GM03348 (cell line): ENCODE measurements around the gene STH.

Experiments
- DNase-seq: peaks from one replicate; pipeline ENCODE4 v3.0.0; 2012; ENCODE audit warnings: low spot score

STH gene

DNA sequence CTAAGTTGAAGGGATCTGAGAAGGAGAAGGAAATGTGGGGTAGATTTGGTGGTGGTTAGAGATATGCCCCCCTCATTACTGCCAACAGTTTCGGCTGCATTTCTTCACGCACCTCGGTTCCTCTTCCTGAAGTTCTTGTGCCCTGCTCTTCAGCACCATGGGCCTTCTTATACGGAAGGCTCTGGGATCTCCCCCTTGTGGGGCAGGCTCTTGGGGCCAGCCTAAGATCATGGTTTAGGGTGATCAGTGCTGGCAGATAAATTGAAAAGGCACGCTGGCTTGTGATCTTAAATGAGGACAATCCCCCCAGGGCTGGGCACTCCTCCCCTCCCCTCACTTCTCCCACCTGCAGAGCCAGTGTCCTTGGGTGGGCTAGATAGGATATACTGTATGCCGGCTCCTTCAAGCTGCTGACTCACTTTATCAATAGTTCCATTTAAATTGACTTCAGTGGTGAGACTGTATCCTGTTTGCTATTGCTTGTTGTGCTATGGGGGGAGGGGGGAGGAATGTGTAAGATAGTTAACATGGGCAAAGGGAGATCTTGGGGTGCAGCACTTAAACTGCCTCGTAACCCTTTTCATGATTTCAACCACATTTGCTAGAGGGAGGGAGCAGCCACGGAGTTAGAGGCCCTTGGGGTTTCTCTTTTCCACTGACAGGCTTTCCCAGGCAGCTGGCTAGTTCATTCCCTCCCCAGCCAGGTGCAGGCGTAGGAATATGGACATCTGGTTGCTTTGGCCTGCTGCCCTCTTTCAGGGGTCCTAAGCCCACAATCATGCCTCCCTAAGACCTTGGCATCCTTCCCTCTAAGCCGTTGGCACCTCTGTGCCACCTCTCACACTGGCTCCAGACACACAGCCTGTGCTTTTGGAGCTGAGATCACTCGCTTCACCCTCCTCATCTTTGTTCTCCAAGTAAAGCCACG lies 28.3 kb downstream of the STH start:
- no peak for DNase-seq

DNA sequence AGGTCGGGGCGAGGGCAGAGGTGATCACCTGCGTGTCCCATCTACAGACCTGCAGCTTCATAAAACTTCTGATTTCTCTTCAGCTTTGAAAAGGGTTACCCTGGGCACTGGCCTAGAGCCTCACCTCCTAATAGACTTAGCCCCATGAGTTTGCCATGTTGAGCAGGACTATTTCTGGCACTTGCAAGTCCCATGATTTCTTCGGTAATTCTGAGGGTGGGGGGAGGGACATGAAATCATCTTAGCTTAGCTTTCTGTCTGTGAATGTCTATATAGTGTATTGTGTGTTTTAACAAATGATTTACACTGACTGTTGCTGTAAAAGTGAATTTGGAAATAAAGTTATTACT lies 28.9 kb downstream of the STH start:
- no peak for DNase-seq

DNA sequence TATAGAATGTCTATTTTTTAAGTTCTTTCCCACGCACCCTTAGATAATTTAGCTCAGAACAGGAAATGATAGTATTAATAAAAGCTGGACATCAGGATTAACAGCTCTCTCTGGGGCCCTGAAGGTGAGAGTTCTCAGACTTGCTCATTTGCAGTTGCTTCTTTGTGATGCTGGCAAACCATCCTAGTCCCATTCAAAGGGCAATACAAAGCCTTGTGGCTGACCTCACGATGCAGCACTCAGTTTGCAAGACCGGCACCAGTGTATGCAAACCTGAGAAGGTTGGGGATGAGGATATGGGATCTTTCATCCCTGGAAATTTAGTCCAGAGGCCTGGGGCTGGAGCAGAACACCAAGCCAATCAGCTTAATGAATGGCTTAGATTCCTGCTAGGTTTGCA lies 29.3 kb downstream of the STH start:
- DNase-seq, result no peak

GRCh38 chr17:46028981-46029565 lies 30.0 kb downstream of the STH start:
- no peak for DNase-seq

- no peak for DNase-seq
Measured at GRCh38 chr17:46029627-46030026, 30.6 kb downstream of the STH start.

DNA sequence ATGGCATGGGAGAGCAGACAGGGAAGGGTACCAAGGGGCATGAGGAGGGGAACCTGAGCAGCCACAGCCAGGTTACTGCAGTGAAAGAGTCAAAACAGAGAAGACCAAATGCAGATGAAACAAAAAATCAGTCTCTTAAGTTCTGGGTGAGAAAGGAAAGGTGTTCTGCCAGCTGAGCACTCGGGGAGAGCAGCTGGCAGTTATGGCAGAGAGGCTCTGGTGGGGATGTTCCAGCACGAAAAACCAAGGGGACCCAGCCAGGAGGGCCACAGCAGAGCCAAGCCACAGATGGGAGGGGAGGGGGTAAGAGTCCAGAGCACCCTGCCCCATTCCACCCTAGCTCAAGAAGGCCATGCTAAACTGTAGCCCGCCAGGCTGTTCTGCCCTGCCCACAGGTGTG lies 31.7 kb downstream of the STH start:
- DNase-seq, result no peak

GRCh38 chr17:46031440-46031839 lies 32.4 kb downstream of the STH start:
- DNase-seq, result no peak

DNA sequence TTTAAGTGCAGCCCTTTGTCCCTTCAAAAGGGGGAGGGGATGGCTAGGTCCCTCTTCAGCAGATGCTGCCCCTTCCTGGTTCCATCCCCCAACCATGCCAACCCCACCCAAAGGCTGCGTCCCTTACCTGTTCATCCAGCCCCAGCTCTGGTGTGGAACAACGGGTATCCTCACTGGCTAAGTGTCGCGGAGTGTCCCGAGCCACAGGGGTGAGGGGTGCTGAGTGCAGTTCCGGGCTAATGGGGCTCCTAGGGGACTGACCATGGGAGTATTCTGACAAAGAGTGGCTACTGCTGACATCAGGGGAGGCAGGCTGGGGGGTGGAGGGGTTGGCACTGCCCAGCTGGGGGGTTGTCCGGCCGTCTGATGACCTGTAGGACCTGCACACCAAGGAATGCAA lies 32.9 kb downstream of the STH start:
- DNase-seq, result no peak

- DNase-seq, result no peak
Measured at GRCh38 chr17:46032909-46033308, 33.9 kb downstream of the STH start.

DNA sequence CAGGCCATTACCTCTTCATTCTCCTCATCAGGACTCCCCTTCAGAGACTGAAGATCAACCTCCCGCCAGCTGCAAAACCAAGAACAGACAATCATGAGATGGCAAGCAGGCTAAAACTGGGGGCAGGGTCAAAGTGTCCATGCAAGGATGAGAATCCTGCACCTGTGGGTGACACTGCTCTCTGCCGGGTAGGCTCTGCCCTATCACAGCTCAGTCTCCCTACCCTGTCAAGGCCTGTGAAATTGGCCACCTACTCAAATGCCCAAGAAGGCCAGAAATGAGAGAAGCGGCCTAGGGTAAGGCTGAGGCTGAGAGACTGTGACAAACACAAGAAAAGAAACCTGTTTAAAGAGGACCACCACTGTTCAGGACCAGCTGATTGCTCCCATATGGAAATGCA lies 34.3 kb downstream of the STH start:
- no peak for DNase-seq

DNA sequence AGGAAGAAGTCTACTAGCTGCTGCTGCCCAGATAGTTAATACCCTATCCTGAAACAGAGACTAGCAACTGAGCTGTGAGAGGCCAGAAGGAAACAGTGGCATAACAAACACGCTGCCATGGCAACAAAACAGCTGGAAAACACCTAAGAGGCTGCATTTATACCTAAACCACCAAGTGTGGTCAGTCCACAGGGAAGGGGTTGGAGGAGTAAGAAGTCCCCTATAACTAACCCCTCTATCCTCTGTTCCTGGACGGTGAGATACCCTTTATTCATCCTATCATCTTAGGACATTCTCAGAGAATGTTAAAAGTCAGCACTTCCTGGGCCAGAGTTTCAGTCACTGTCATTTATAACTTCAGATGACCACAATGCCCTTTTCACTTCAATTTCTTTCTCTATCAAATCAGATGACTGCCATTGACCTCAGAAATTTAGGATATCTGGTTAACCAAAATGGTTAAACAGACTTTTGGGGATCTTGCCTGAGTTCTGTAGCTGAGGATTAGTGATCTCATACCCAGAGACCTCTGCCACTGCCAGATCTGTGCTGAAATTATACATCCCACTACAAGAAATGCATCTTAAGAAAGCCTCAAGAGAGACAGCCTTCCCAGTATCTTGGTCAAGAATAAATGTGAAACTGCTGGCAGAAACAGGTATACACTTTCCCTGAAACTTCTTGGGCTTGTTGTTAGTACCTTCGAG lies 36.2 kb downstream of the STH start:
- DNase-seq, result no peak

DNA sequence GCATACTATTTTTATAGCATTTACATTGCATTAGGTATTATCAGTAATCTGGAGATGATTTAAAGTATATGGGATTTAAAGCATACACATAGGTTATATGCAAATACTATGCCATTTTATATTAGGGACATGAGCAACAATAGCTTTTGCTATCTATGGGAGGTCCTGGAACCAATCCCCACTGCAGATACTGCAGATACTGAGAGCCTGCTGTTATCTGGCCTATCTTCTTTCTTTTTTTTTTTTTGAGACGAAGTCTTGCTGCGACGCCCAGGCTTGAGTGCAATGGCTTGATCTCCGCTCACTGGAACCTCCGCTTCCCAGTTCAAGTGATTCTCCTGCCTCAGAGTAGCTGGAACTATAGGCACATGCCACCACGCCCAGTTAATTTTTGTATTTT lies 37.4 kb downstream of the STH start:
- DNase-seq, result no peak

GRCh38 chr17:46037722-46038255 lies 38.7 kb downstream of the STH start:
- no peak for DNase-seq

DNA sequence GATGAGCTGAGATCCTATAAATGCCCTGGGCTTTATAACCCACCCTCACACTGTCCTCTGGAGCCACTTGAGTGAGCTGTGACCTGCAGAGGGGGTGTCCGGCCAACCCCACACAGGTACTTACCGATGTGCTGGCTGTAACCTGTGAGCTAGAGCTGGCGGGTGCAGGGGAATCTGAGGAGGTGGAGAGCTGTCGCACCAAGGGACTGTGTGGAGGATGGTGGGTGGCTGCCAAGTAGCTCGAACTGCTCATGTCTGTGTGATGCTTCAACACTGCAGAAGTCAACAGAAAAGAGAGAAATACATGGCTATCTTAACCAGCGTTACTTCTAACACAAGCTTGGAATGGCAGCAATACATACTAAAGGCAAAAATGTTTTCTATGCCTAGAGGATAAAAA lies 39.4 kb downstream of the STH start:
- no peak for DNase-seq

GRCh38 chr17:46038937-46039336 lies 39.9 kb downstream of the STH start:
- no peak for DNase-seq

DNA sequence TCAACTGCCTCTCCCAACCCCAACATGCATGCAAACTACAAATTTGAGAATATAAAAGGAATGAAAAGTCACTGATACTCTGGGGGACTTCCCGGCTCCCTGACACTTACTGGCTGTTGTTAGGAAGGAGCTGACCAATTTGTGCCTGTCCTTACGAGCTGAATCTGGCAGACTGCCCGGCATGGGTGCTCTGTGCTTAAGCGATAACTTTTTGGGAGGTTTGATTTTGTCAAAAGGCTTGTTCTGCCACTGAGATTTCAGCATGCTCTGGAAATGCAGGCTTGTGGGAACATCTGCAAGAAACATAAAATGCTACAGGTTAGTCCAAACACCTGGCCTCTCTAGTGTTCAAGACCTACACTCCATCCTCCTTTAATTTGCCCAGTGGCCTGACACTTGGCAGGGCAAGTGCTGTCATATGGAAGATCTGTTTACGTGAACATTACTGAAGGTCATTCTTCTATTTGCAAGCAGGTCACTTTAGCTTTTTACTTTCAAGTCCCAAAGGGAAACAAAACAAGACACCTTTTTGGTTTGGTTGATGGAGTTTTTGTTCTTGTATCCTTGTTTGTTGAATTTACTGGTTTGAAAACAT lies 40.6 kb downstream of the STH start:
- DNase-seq, result no peak

GRCh38 chr17:46042246-46042645 lies 43.2 kb downstream of the STH start:
- DNase-seq, result no peak

DNA sequence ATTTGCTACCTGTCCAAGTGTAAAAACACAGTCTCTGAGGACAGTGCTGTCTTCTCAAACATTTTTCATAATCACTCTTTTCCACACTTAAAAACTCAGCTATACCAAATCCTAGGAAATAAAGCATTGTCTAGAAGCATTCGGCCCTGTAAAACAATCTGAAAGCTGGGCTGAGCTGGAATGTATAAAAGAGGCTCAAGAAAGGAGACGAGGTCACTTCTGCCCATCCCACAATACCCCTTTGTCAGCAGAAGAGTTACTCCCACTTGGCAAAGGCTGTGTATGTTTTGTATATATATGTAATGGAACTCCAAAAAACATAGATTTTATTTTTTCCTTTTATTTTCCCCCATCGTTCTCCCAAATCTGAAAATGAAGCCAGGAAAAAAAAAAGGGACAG lies 43.9 kb downstream of the STH start:
- DNase-seq, result no peak

GRCh38 chr17:46043606-46044005 lies 44.6 kb downstream of the STH start:
- DNase-seq, result no peak

DNA sequence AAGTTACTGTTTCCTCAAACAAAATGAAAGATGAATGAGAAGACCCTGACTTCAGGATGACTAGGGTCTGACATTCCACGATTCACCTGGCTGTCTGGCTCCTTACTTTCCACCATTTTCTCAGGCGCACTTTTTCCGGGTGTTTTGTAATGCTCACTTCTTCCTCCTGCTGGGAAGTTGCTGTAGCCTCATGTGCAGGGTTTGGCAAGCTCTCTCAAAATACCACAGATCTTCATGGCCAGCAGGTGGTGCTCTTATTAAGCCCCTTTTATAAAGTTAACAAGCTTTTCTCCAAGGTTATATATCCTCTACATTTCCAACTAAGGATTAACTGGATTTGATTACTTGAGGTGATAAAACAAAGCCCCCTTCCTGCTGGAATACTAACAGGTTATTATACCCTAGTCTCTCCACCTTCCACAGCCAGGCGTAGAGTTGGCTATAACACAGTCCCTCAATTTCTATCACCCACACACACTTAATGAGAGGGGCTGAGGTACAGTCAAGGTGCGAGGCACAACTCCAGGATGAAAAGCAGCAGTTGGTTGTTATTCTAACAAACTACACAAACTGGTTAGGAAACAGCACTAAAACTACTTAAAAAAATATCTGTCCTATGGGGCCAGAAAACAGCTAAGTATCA lies 45.4 kb downstream of the STH start:
- peak; percentile 83 for DNase-seq

- DNase-seq, result no peak
Measured at GRCh38 chr17:46044989-46045388, 45.9 kb downstream of the STH start.

GRCh38 chr17:46045639-46046038 lies 46.6 kb downstream of the STH start:
- DNase-seq, result no peak
